COR-L47 (cell line): ENCODE measurements around the gene GAS7.

Experiments
- DNase-seq: peaks from one replicate; lab custom pipeline; 2025; lab: John Stamatoyannopoulos, UW

GAS7 gene

GRCh38 chr17:10050597-10051101 is 147.8 kb downstream of the GAS7 start:
- DNase-seq, result no peak

GRCh38 chr17:10048629-10049350 is 149.6 kb downstream of the GAS7 start:
- no peak for DNase-seq

GRCh38 chr17:10046786-10047785 is 151.3 kb downstream of the GAS7 start:
- DNase-seq, result no peak

DNA sequence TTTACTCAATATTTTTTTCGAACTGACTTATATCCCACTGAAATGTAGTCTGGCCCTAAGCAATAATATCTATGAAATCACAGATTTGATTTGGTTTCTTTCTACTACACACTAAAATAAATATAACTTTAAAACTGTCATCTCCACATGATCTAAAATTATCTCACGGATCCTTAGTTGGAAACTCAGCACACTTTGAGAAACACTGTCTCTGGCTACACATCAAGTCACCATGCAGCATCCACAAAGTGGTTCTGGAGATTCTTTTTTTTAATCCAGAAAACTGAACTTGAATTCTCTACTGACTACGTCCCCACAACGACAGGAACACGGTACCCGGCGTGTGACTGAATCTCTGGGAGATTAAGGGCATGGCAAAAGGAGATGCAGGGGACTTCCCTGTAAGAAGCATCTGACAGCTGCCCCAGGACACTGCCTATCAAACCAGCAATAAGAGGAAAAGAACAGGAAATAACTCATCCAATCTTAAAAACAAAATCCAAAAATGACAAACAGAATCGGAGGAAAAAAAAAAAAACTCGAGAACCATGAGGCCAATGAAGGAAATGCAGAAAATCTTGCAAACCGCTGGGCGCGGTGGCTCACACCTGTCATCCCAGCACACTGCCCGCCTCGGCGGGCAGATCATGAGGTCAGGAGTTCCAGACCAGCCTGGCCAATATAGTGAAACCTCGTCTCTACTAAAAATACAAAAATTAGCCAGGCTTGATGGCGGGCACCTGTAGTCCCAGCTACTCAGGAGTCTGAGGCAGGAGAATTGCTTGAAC is 152.3 kb downstream of the GAS7 start:
- DNase-seq, result no peak

- no peak for DNase-seq
Measured at GRCh38 chr17:10042589-10043244, 155.7 kb downstream of the GAS7 start.

GRCh38 chr17:10041916-10042588 is 156.4 kb downstream of the GAS7 start:
- DNase-seq, result no peak

DNA sequence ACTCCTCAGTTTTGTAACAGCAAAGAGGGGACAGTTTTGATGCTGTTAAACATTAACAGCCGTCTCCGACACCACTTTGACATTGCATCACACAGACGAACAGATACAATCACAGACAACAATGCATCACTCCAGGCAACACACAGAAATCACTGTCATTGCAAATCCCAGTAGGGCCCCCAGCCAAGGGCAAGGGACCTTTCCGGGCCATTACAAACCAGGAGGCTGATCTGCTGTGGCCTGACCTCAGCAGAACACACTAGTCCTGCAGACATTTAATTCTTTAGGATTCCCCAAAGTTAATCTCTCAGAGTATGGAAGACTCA is 157.2 kb downstream of the GAS7 start:
- no peak for DNase-seq

- DNase-seq, result no peak
Measured at GRCh38 chr17:10036511-10037061, 161.8 kb downstream of the GAS7 start.

- no peak for DNase-seq
Measured at GRCh38 chr17:10035885-10036284, 162.5 kb downstream of the GAS7 start.

GRCh38 chr17:10034719-10035475 is 163.5 kb downstream of the GAS7 start:
- no peak for DNase-seq

- DNase-seq, result no peak
Measured at GRCh38 chr17:10033959-10034358, 164.4 kb downstream of the GAS7 start.

GRCh38 chr17:10033449-10033848 is 165.0 kb downstream of the GAS7 start:
- no peak for DNase-seq

DNA sequence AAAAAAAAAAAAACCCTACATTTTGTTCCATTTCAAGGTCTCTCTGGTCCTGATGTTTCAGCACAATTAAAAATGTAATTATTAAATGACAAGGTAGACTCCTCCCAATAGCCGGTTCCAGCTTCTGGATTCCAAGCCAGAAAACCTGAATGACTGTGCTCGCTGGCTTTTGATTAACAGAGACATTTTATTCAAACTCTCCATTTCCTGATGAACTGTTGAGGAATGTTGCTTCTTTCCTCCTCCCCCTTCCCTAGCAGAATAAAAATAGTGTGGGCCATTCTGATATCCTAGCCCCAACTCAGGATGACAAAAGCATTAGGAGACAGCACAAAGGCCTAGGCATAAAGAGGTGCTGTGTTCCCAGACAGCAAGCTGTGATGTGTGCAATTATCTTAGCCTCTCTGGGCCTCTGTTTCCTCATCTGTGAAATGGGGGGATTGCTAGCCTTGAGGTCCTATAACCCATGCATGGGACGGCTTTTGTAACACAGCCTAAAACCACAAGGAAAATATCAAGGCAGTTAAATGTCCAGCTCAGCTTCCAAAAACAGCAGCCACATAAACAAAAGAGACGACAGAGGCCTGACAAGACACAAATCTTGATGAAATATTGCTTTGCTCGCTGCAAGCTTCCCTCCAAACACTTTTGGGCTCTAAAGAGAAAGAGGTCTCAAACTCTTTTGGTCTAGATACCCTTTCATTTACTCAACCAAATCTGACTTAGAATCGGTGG is 166.1 kb downstream of the GAS7 start:
- no peak for DNase-seq

GRCh38 chr17:10031606-10032005 is 166.8 kb downstream of the GAS7 start:
- no peak for DNase-seq

- DNase-seq, result no peak
Measured at GRCh38 chr17:10031127-10031526, 167.3 kb downstream of the GAS7 start.

- DNase-seq, result no peak
Measured at GRCh38 chr17:10029129-10029528, 169.3 kb downstream of the GAS7 start.

GRCh38 chr17:10025976-10026901 is 172.2 kb downstream of the GAS7 start:
- no peak for DNase-seq

- no peak for DNase-seq
Measured at GRCh38 chr17:10025224-10025623, 173.2 kb downstream of the GAS7 start.
